AG09309 (cell line): Measurements from ENCODE around the gene UNG.

Source experiments
- DNase-seq: peaks from one replicate; pipeline ENCODE4 v3.0.0-alpha.2; 2010; ENCODE audit warnings: low read depth
- H3K4me3 ChIP-seq: 2 replicates; pipeline ENCODE4 v1.5.1; 2011; ENCODE audit warnings: mild to moderate bottlenecking, low read depth, low read length, moderate library complexity; ENCODE audit not compliant: control insufficient read depth
- CTCF ChIP-seq: IDR thresholded peaks from 2 replicates; pipeline ENCODE4 v1.5.1; 2011; ENCODE audit warnings: mild to moderate bottlenecking, low read depth, low read length, inconsistent platforms; ENCODE audit not compliant: insufficient read depth, control insufficient read depth; ENCODE audit errors: missing control alignments

UNG gene

DNA sequence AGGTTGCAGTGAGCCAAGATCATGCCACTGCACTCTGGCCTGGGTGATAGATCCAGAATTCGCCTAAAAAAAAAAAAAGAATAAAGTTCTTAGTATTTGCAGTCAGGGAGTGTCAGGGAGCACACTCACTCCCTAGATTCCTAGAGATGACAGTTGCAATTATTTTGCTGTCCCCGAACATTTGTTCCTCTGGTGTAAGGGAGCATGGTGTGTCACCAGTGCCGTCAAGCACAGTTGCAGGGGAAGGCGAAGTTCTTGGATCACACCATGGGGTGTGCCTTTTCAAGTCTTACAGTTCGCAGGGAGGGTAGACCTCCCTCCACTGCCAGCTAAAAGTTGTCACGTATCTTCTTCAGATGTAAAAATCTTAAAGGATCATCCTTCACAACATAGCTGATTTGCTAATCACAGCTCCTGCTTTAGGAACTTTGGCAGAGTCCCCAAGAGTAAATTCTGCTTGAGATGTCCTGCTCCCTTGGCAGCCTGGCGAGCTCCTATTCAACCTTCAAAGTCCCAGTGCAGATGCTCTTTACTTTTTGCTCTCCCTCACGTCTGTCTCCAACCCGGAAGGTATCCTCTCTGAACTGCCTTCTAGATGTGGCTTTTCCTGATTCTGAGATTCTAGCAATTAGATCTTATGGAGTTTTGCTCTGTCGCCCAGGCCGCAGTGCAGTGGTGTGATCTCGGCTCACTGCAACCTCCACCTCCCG is 30.3 kb downstream of the UNG start:
- no peak for TF ChIP-seq CTCF
- H3K4me3 ChIP-seq: no peak overlapping the region
- DNase-seq: no peak

DNA sequence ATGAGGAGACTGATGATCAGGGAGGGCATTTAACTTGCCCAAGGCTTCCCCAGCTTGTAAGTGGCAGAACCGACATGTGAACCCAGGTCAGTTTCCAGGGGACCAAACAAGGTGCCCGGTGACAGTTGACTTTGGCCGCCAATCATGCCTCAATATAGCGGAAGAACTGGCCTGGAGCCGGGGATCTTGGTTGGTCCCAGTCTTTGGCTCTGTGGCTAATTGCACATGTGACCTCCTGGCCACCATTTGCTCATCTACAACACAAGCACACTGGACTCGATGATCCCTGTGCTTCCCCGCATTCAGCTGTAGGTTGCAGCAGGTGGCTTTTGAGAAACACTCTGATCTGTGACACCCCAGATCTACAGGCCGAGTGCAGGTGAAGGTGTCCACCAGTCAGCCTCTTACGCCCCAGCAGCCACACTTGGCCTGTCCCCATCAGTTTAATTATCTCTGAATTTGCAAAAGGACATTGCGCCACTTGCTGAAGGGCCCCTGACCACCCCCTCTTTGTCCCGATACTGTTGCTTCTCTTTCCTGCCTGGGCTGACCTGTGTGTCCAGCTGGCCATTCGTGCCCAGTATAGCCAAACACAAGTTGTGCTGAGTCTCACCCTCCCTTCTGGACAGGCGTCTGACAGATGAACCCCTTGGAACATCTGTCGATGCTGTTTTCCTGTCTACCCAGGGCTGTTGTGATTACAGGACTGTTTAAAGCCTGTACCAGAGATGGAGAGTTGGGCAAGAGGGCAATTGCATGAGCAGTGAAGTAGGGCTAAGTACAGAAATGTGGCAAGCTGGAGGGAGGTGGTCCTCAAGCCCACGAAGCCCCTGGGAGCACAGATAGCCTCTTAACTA is 33.1 kb downstream of the UNG start:
- TF ChIP-seq CTCF: no peak
- no peak for DNase-seq
- H3K4me3 ChIP-seq: no peak overlapping the region

GRCh38 chr12:109131154-109132050 is 34.0 kb downstream of the UNG start:
- DNase-seq: no peak
- no peak overlapping the region for H3K4me3 ChIP-seq
- TF ChIP-seq CTCF: no peak

DNA sequence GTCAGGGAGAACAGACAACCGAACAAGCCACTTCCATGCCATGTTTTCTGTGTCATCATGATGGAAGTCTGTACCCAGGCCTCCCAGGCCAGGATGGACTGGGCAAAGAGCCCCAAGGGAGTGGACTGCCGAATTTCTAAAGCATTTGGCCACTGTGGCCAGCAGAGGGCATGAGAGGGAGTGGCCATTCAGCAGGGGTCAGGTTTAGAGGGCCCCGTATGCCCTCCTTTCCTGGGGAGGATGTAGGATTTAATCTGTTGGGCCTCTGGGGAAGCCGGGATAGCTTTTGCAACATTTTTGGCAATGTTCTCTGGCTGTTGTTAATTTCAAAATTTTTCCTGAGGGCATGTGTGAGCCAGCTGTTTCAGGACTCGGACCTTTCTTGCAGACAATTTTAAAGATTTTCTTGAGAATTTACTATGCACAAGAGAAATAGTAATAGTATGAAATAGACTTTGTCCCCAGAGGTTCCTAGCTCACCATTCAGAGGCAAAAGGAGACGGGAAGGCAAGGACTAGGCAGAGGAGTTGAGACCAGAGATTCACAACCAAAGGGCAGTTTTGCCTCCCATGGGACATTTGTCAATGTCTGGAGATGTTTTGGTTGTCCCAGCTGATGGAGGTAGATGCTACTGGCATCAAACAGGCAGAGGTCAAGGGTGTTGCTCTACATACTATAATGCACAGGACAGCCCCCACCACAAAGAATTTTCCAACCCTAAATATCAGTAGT is 37.0 kb downstream of the UNG start:
- H3K4me3 ChIP-seq: no peak overlapping the region
- DNase-seq: peak; percentile 55
- TF ChIP-seq CTCF: peak; percentile 74

GRCh38 chr12:109137055-109137454 is 39.7 kb downstream of the UNG start:
- DNase-seq: no peak
- TF ChIP-seq CTCF: no peak
- H3K4me3 ChIP-seq: no peak overlapping the region

DNA sequence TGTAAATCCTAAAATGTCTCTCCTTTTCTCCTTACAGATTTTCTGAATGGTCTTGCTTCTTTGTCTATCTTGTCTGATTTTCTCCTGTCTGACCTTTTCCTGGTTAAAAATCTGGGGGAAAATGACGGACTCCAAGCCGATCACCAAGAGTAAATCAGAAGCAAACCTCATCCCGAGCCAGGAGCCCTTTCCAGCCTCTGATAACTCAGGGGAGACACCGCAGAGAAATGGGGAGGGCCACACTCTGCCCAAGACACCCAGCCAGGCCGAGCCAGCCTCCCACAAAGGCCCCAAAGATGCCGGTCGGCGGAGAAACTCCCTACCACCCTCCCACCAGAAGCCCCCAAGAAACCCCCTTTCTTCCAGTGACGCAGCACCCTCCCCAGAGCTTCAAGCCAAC is 42.0 kb downstream of the UNG start:
- TF ChIP-seq CTCF: no peak
- no peak overlapping the region for H3K4me3 ChIP-seq
- no peak for DNase-seq
